GM12874 (cell line): Measurements from ENCODE around the gene TEN1.
A peak's percentile ranks its signal among the peaks of the same experiment; 100 is the strongest.

Experiments used
- CTCF ChIP-seq: IDR thresholded peaks from 2 replicates; pipeline ENCODE4 v1.5.1; 2011; ENCODE audit warnings: low read depth, mild to moderate bottlenecking, control low read depth, low read length, moderate library complexity; ENCODE audit not compliant: insufficient read depth

Gene TEN1

GRCh38 chr17:75978938-75979704 is at the start of gene TEN1, which contains the start of gene ACOX1:
TEN1 (plus strand) TSS chr17:75979240; CDS start chr17:75986193, 6,953 bp downstream.
ACOX1 (minus strand) TSS chr17:75979166; CDS start chr17:75979073, 93 bp downstream.
- peak; percentile 14; the same call in 1 of the 2 replicates for TF ChIP-seq CTCF

GRCh38 chr17:75931062-75931461 is 48.0 kb upstream of the TEN1 start:
- no peak for TF ChIP-seq CTCF

- no peak for TF ChIP-seq CTCF
These were observed 46.2 kb upstream of the TEN1 start for GRCh38 chr17:75932852-75933251.

- no peak for TF ChIP-seq CTCF
These were observed 45.2 kb upstream of the TEN1 start for GRCh38 chr17:75933808-75934207.

GRCh38 chr17:75937652-75938051 is 41.4 kb upstream of the TEN1 start:
- no peak for TF ChIP-seq CTCF

- TF ChIP-seq CTCF = no peak
These were observed 38.2 kb upstream of the TEN1 start, which contains the start of gene FBF1 for GRCh38 chr17:75940727-75941441. FBF1 (minus strand) TSS chr17:75941042; CDS start chr17:75938149, 2,893 bp downstream.

- no peak for TF ChIP-seq CTCF
These were observed 37.6 kb upstream of the TEN1 start for GRCh38 chr17:75941442-75941819.
